Ectodermal cell (in vitro differentiated cells): ENCODE data around the gene PMPCA.

ENCODE experiments used
- H3K27ac ChIP-seq: 2 replicates; pipeline ENCODE4 v1.7.0; 2013; ENCODE audit warnings: mild to moderate bottlenecking, low read depth, low read length; ENCODE audit not compliant: insufficient read depth, poor library complexity, severe bottlenecking
- H3K27me3 ChIP-seq: 2 replicates; pipeline ENCODE4 v1.7.0; 2013; ENCODE audit warnings: mild to moderate bottlenecking, low read length; ENCODE audit not compliant: insufficient read depth, control insufficient read depth, poor library complexity, severe bottlenecking
- H3K36me3 ChIP-seq: one replicate; pipeline ENCODE4 v1.7.0; 2013; ENCODE audit warnings: low read length; ENCODE audit not compliant: control insufficient read depth, insufficient read depth
- H3K4me1 ChIP-seq: one replicate; pipeline ENCODE4 v1.7.0; 2013; ENCODE audit warnings: low read length; ENCODE audit not compliant: control insufficient read depth, insufficient read depth
- H3K4me3 ChIP-seq: 2 replicates; pipeline ENCODE4 v1.7.0; 2013; ENCODE audit warnings: low read depth, low read length, control low read depth; ENCODE audit not compliant: insufficient read depth
- H3K9me3 ChIP-seq: 2 replicates; pipeline ENCODE4 v1.7.0; 2013; ENCODE audit warnings: mild to moderate bottlenecking, low read length, moderate library complexity; ENCODE audit not compliant: control insufficient read depth
- WGBS, 2 experiments: methylation state at CpG; one replicate each; pipeline ENCODE4 v1.1.7; 2013; ENCODE audit warnings: missing lambda C conversion rate in 2 of 2; 5-methylcytosine and 5-hydroxymethylcytosine counted together

PMPCA gene

GRCh38 chr9:136366826-136367225 is 43.6 kb upstream of the PMPCA start:
- H3K4me3 ChIP-seq: no peak overlapping the region
- no peaks in the 10 kb centered on the region for H3K9me3 ChIP-seq
- peaks cover 5% of the 10 kb centered on the region for H3K4me1 ChIP-seq
- 92 to 96% methylated on average over 9 of the region's 9 CpGs for WGBS, 2 experiments
- H3K27me3 ChIP-seq: no peaks in the 10 kb centered on the region
- no peak overlapping the region for H3K27ac ChIP-seq
- no peaks in the 10 kb centered on the region for H3K36me3 ChIP-seq

DNA sequence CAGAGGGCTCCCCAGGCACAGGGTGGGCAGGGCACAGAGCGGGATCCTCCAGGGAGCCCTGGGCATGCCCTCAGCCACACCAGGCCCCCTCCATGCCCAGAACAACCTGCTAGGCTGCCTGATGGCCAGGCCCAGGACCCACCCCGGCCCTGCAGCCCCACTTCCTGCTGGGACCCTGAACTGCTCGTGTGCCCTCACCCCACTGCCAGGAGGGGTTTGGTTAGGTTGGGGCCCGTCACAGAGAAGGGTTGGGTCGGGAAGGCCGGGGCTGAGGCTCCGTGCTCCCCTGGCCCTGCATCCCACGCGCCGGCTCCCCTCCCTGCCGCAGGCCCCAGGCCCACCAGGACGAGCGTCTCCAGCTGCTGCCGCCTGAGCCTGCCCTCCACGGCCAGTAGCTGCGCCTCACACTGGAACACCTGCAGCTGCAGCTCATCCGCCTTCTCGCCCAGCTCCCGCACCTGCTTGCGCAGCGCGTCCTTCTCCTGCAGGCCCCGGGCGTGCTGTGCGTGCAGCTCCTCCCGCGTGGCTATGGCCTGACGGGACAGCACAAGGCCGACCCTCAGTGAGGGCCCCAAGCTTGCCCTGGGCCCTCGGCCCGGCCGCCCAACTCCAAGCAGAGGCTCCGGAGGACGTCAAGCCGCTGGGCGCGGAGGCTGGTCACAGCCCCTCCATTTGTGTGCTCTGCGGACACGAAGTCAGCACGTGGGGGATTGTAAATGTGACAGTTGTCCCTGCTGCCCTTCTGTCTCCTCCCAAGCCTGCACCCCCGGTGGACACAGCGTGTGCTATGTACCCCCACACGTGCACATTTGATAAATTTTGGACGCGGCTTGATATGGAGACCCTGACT is 42.9 kb upstream of the PMPCA start:
- Histone ChIP-seq H3K4me3 (no peak overlapping the region), H3K27me3 (no peaks in the 10 kb centered on the region), H3K27ac (no peak overlapping the region), H3K9me3 (no peaks in the 10 kb centered on the region), H3K4me1 (peaks cover 4% of the 10 kb centered on the region), H3K36me3 (no peaks in the 10 kb centered on the region)
- 92% methylated on average over 45 of the region's 45 CpGs for WGBS, 2 experiments

DNA sequence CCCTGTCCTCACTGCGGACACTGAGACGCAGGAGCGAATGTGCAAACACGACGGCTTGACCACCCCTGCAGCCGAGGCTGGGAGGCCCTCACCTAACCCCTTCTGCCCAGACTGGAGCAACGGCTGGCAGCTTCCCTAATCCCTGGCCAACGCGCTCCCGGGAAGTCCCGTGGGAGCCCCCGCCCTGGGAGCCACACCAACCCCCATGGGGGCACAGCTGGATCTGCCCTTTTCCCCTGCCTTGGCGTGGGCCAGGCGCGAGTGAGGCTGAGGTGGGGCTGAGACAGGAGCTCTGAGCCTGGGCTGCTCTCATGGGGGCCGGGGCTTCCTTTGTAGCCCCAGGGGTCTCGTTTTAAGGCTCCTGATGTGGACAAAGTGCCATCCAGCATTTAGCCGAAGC is 42.3 kb upstream of the PMPCA start:
- no peak overlapping the region for H3K4me3 ChIP-seq
- no peaks in the 10 kb centered on the region for H3K9me3 ChIP-seq
- no peak overlapping the region for H3K27ac ChIP-seq
- H3K27me3 ChIP-seq: no peaks in the 10 kb centered on the region
- peaks cover 6% of the 10 kb centered on the region for H3K4me1 ChIP-seq
- no peaks in the 10 kb centered on the region for H3K36me3 ChIP-seq
- WGBS, 2 experiments: 92 to 93% methylated on average over 18 of the region's 18 CpGs

DNA sequence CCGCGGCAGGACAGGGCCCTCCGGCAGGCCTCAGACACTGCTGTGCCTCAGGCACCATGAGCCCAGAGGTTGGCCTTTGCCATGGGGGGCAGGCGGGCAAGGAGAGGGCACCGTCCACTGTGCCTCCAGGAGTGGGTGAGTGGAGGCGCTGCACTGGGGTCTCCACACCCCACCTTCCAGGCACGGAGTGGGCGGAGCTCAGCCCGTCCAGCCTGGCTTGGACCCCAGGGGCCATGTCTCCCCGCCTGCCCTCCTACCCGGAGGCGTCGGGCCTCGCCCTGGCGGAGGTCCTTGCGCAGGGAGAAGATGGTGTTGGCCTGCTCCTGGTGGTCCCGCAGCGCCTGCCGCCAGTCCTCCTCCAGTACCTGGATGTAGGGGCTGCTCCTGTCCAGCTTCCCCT is 40.4 kb upstream of the PMPCA start:
- peaks cover 13% of the 10 kb centered on the region for H3K4me1 ChIP-seq
- H3K9me3 ChIP-seq: no peaks in the 10 kb centered on the region
- no peak overlapping the region for H3K27ac ChIP-seq
- no peaks in the 10 kb centered on the region for H3K27me3 ChIP-seq
- no peak overlapping the region for H3K4me3 ChIP-seq
- WGBS, 2 experiments: 94 to 96% methylated on average over 19 of the region's 19 CpGs
- no peaks in the 10 kb centered on the region for H3K36me3 ChIP-seq

DNA sequence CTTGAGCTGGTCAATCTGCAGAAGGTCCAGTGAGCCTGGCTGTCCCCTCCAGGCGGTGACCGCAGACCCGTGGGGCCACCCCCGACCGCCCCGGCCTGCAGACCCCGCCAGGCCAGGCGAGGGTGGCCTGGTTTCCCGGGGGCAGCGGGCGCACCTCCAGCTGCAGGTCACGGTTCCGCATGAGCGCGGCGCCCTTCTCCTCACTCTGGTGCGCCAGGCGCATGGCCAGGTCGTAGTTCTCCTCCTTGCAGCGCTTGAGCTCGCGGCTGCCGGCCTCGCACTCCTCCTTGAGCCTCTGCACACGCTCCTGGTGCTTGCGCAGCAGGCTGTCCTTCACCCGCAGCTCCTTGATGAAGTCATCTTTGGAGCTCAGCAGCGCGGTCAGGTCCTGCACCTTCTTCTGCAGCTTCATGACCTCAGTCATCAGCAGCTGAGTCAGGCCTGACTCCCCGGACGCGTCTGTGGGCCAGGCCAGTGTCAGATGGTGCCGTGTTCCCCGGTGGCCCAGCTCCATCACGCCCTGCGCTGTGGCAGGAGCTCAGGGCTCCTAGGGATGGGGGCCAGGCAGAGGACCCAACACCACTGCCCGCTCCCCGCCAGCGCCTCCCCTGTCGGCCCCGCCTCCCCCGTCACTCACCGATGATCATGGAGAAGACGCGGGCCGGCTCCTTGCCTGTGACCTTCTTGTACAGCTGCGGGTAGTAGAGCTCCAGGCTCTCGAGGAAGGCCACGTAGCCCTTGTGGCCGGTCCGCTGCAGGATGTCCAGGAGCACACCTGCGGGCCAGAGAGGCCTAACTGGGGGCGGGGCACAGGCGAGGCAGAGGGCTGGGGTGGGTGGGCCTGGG is 39.5 kb upstream of the PMPCA start:
- Histone ChIP-seq H3K27me3 (no peaks in the 10 kb centered on the region), H3K9me3 (no peaks in the 10 kb centered on the region), H3K4me3 (no peak overlapping the region), H3K27ac (no peak overlapping the region), H3K4me1 (peaks cover 13% of the 10 kb centered on the region), H3K36me3 (no peaks in the 10 kb centered on the region)
- 94 to 95% methylated on average over 54 of the region's 54 CpGs for WGBS, 2 experiments

GRCh38 chr9:136371533-136371880 is 39.0 kb upstream of the PMPCA start:
- H3K4me1 ChIP-seq: peaks cover 13% of the 10 kb centered on the region
- no peak overlapping the region for H3K27ac ChIP-seq
- H3K4me3 ChIP-seq: no peak overlapping the region
- H3K36me3 ChIP-seq: no peaks in the 10 kb centered on the region
- no peaks in the 10 kb centered on the region for H3K27me3 ChIP-seq
- no peaks in the 10 kb centered on the region for H3K9me3 ChIP-seq
- 95% methylated on average over 13 of the region's 13 CpGs for WGBS, 2 experiments

GRCh38 chr9:136372006-136372405 is 38.5 kb upstream of the PMPCA start:
- no peaks in the 10 kb centered on the region for H3K36me3 ChIP-seq
- H3K27ac ChIP-seq: no peak overlapping the region
- no peaks in the 10 kb centered on the region for H3K27me3 ChIP-seq
- H3K9me3 ChIP-seq: no peaks in the 10 kb centered on the region
- peaks cover 13% of the 10 kb centered on the region for H3K4me1 ChIP-seq
- WGBS, 2 experiments: 93 to 94% methylated on average over 21 of the region's 21 CpGs
- H3K4me3 ChIP-seq: no peak overlapping the region

DNA sequence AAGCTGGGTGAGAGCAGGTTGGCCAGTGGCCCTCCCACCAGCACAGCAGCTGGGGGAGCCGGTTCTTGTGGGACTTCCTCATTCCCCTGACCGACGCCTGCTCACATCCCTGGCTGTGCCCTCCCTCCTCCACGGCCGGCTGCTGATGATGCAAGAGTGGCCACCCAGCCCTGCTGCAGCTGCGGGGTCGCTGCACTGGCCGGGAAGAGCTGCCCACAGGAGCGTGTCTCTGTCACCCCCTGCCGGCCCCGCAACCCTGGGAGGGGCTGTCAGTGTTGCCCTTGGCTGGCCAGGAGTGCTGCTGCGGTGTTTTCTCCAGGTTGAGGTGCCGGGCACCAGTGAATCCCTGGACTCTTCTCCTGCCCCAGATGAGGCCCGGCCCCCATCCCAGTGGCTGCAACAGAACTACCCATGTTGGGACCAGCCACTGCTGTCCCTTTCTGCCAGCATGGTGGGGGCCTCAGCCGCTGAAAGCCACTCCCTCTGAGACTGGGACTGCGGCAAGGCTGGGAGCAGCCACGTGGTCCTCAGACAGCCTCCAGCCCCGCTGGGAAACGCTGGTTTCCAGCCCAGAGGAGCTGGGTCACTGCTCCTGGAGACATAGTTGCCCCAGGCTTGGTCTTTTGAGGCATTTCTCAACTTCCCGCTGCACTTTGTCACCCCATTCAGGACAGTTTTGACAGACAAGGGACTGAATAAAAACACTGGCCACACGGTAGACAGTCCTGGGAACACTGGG is 37.7 kb upstream of the PMPCA start:
- WGBS, 2 experiments: 71 to 74% methylated on average over 21 of the region's 21 CpGs
- H3K4me1 ChIP-seq: peaks cover 13% of the 10 kb centered on the region
- no peak overlapping the region for H3K27ac ChIP-seq
- no peak overlapping the region for H3K4me3 ChIP-seq
- no peaks in the 10 kb centered on the region for H3K27me3 ChIP-seq
- no peaks in the 10 kb centered on the region for H3K9me3 ChIP-seq
- H3K36me3 ChIP-seq: no peaks in the 10 kb centered on the region

DNA sequence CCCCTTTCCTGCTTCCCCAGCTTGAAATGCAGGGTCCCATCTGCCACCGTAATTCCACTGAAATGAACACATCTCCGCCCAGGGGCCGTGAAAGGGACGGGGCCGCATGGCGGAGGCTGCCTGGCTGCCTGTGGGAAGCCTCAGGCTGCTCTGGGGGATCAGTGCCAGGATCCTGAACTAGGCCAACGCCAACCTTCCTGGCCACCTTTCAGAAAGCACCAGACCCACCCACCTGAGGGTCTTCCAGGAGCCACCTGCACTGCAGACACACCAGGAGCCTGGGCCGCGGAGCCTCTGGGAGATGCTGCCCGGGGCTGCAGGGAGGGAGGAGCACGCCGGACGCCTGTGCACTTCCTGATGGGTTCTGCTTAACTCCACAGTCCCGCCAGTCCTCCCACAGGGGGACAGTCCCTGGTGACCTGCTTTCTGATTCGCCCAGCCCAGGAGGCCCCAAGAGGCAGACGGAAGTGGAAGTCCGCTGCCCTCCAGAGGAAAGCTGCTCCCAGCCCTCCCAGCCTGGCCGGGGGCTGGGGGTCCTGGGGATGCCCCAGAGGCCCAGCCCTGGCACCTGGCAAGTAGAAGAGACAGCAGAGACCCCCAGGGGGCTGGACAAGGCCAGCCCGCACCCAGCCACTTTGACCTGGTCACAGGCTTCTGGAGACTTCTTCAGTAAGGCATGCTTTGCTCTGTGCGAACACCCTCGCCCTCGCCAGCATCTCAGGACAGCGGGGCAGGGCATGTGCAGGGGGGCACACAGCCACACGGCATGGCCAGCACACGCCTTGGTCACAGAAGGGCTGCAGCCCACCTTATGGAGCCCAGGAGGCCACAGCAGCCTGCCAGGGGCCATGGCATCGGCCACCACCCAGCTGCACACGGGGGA is 36.9 kb upstream of the PMPCA start, which contains the start of gene CARD9:
Gene CARD9 (minus strand): TSS at position 370 of the 883 bp plus-strand sequence. CDS start 1,591 bp downstream, outside the sequence.
- no peak within 1 kb of the TSS for H3K27ac ChIP-seq
- no peaks in the 10 kb centered on the region for H3K27me3 ChIP-seq
- 91 to 92% methylated on average over 27 of the region's 27 CpGs for WGBS, 2 experiments
- no peaks in the 10 kb centered on the region for H3K9me3 ChIP-seq
- H3K4me1 ChIP-seq: peaks cover 13% of the 10 kb centered on the region
- no peak within 1 kb of the TSS for H3K4me3 ChIP-seq
- no peaks in the 10 kb centered on the region for H3K36me3 ChIP-seq
